Measurements from ENCODE around the gene AMIGO1.

Gene AMIGO1

DNA sequence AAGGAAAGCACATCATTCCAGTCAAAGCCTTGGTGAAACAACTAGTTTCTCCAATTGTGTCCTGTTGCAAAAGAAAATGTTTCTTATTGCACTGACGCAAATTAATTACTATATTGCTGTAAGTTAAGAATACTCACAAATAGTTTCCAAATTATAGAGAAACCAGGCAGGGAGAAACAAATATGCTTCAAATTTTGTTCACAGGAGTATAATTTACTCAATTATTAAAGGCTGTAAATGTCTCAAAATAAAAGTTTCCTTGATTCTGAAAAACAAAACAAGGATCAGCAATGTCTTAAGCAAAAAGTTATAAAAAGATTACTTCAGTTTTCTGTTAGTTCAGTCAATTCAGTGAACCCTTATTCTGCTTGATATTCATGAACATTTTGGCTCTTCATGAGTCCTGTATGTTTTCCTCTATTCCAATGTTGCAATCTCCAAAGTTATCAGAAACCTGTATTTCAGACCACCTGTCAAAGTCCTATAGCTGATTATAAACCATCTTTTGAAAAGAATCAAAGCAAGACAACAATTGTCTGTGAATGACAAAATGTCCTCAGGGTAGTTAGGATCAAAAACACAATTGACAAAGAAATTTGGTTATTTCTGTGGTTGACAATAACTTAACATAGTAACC, 54.9 kb downstream of the AMIGO1 start:
- DNase-seq (ENCODE audit: low read depth in 3 of 3) = no peak

Data from stimulated activated CD4-positive, alpha-beta T cell treated with anti-CD3 and anti-CD28 coated beads, TNF-alpha, amount 100 ng/mL, for 24 hours (primary cell).